ENCODE measurements around the gene CAPN2.

CAPN2 gene

DNA sequence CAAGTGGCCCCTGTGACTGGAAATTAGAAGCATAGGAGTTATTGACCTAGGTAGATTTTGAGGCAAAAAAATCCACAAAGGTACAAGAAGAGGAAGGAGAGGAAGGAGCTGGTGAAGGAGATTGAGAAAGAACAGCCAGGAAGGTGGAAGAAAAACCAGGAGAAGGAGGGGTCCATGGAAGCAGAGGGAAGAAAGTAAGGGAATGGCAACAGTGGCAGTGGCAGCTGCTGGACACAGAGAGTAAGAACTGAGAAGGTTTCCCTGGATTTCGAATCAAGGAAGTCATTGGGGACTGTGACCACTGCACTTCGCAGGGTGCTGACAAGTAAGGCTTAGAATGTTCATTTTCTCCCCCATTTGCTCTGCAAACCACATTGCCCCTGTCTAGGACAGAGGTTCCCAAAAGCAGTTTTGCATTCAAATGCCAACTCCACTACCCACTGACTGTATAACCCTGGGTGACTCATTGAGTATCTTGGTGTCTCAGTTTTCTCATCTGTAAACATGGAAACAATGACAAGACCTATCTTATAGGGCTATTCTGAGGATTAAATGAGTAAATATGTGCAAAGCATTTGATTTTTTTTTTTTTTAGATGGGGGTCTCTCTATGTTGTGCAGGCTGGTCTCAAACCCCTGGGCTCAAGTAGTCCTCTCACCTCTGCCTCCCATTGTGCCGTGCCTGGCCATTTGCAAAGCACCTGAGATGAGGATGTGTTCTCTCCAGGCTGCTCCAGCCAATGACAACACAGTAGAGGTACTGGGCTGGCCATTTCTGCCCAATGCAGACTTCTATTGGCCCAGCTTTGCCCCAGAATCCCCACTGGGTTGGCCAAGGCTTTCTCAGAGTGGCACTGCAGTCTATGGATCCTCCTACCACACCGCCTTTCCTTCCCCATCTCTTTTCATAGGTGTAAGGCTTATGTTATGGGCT lies 9.3 kb upstream of the CAPN2 start:
- DNase-seq (ENCODE audit: low read depth in 2 of 3, low spot score in 1 of 3), result no peak

- no peak for DNase-seq (ENCODE audit: low read depth in 2 of 3, low spot score in 1 of 3)
Observed at GRCh38 chr1:223703668-223704013, 8.7 kb upstream of the CAPN2 start.

GRCh38 chr1:223704921-223705878 lies 7.1 kb upstream of the CAPN2 start:
- DNase-seq (ENCODE audit: low read depth in 2 of 3, low spot score in 1 of 3), result no peak

- DNase-seq (ENCODE audit: low read depth in 2 of 3, low spot score in 1 of 3), result no peak
Observed at GRCh38 chr1:223706077-223706973, 6.0 kb upstream of the CAPN2 start.

DNA sequence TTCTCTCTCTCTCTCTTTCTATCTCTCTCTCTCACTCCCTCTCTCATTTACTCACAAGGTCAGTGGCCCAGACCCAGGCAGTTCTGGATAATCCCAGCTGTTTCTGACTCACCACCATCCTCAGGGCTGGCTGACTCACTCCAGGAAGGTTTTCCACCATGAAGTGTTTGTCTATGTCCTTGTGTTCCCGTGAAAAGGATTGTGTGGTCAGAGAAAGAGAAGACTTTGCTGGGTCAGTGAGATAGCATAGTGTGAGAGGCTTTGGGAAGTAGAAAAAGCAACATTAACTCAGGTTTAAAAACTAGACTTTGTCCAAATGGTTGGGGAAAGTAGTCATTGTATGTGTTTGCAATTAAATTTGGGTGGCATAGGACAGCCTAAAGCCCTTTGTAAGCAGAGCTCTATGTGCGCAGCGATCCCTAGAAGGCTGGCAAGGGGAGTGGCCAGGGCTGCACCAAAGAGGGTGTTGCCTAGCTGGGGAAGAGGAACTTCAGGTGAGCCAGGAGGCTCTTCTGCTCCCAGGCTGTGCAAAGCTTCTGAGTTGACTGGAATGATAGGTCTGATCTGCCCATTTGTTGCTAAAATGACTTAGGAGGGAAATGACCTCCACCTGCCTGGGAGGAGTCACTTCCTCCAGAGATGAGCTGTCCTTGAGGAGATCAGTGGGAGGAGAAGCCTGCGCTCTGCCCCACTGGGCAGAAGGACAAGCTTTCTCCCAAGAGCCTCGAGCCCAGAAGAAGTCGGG lies 4.9 kb upstream of the CAPN2 start:
- DNase-seq (ENCODE audit: low read depth in 2 of 3, low spot score in 1 of 3), result no peak

- DNase-seq (ENCODE audit: low read depth in 2 of 3, low spot score in 1 of 3), result no peak
Observed at GRCh38 chr1:223708001-223708359, 4.4 kb upstream of the CAPN2 start.

GRCh38 chr1:223708651-223709268 lies 3.6 kb upstream of the CAPN2 start:
- no peak for DNase-seq (ENCODE audit: low read depth in 2 of 3, low spot score in 1 of 3)

GRCh38 chr1:223709598-223709997 lies 2.7 kb upstream of the CAPN2 start:
- DNase-seq (ENCODE audit: low read depth in 2 of 3, low spot score in 1 of 3), result no peak

GRCh38 chr1:223710179-223711133 lies 1.9 kb upstream of the CAPN2 start:
- DNase-seq (ENCODE audit: low read depth in 2 of 3, low spot score in 1 of 3), result no peak

- no peak for DNase-seq (ENCODE audit: low read depth in 2 of 3, low spot score in 1 of 3)
Observed at GRCh38 chr1:223711173-223711572, 1.2 kb upstream of the CAPN2 start.

DNA sequence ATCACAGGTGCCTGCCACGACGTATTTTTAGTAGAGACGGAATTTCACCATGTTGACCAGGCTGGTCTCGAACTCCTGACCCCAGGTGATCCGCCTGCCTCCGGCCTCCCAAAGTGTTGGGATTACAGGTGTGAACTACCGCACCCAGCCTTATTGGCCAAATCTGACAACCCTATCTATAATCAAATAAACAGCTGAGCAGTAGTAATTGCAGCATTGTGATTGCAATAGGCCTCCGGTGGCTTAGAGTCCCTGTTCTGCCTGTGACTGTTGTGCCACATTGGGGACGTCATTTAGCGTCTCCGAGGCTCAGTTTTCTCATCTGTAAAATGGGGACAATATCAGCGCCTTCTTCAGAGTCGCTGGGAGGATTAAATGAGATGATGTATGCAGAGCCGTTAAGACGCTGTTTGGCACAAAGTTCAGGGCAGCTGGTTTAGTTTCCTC lies 569 bp upstream of the CAPN2 start:
- no peak for DNase-seq (ENCODE audit: low read depth in 2 of 3, low spot score in 1 of 3)

GRCh38 chr1:223712850-223713474 lies 623 bp downstream of the CAPN2 start:
- DNase-seq (ENCODE audit: low read depth in 2 of 3, low spot score in 1 of 3), result peak in 1 of 3 donors; percentile 28

GRCh38 chr1:223713546-223714420 lies 1.4 kb downstream of the CAPN2 start:
- DNase-seq (ENCODE audit: low read depth in 2 of 3, low spot score in 1 of 3), result no peak

DNA sequence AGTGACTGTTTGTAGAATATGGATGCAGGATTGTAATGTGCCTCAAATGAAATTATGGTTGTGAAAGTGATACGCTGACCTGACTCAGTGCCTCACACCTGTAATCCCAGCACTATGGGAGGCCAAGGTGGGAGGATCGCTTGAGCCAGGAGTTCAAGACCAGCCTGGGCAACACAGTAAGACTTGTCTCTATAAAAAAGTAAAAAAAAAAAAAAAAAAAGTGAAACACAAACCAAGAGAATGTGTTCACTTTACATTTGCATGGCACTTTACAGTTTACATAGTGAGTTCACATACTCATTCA lies 2.0 kb downstream of the CAPN2 start:
- DNase-seq (ENCODE audit: low read depth in 2 of 3, low spot score in 1 of 3), result no peak

- no peak for DNase-seq (ENCODE audit: low read depth in 2 of 3, low spot score in 1 of 3)
Observed at GRCh38 chr1:223714849-223715603, 2.7 kb downstream of the CAPN2 start.

DNA sequence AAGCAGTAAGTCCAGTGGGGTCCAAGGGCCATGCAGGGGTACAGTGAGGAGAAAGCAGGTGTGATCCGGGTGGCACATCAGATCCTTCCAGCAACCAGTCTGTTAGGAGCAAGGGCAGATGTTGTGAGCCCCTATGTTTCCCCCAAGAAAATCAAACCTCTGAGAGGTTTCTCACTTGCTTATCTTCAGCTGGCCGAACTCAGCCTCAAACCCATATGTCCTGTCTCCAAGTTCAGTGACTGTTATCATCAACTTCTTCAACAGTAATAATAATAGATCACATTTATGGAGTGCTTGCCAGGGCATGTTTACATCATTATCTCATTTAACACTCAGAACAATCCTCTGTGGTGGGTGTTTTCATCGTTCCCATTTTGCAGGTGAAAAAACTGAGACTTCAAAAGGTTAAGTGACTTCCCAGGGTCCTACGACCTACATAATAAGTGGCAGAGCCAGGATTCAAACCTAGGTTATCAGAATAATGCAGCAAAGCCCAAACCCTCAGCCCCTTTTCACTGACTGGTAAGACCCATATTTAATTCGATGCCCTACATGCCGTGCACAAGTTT lies 3.3 kb downstream of the CAPN2 start:
- no peak for DNase-seq (ENCODE audit: low read depth in 2 of 3, low spot score in 1 of 3)
